B cell (primary cell): ENCODE data around the gene NUP62. TPM values are rescaled to one million over a fixed set of nuclear protein-coding genes. Genes with fewer than 3 reads are reported as not detected.

Source experiments
- ATAC-seq: fragments of 200-7000 bp; cut with Tn5 transposase; one replicate; pipeline ENCODE4 v1.10.0; 2021; ENCODE audit warnings: low read depth, mild to moderate bottlenecking, moderate number of reproducible peaks, moderate library complexity
- CTCF ChIA-PET: fragments of 350-600 bp; sonication (Branson Sonifier 250); formaldehyde crosslinking; loops from one replicate; lab custom pipeline; 2021; ENCODE audit warnings: antibody characterized with exemption, inconsistent platforms; lab: Charles Lee
- POLR2A ChIA-PET: fragments of 350-600 bp; sonication (Branson Sonifier 250); formaldehyde crosslinking; loops from one replicate; lab custom pipeline; 2021; ENCODE audit warnings: antibody characterized with exemption; lab: Charles Lee
- DNase-seq: peaks from one replicate; pipeline ENCODE4 v3.0.0; 2013
- H2AFZ ChIP-seq: 2 replicates; pipeline ENCODE4 v1.6.1; 2012; ENCODE audit warnings: mild to moderate bottlenecking, low read depth, low read length; ENCODE audit not compliant: insufficient read depth, poor library complexity, severe bottlenecking
- H3K27ac ChIP-seq, 2 donors: 1 replicate in 1 of 2; 2 replicates in 1 of 2; pipeline ENCODE4 v1.5.1; 2012 to 2013; ENCODE audit warnings: low read length in 2 of 2, mild to moderate bottlenecking in 2 of 2, moderate library complexity in 1 of 2
- H3K27me3 ChIP-seq, 4 experiments: fragments of 200-600 bp in 1 of 4; sonication (generic) in 1 of 4; replicated peaks in 1 of 4; 1 replicate in 2 of 4; 2 replicates in 2 of 4; pipeline versions ENCODE4 v1.6.1 to v1.7.0; 2013 to 2016; ENCODE audit warnings: low read length in 3 of 4, mild to moderate bottlenecking in 2 of 4, mixed read lengths in 1 of 4, moderate library complexity in 1 of 4; ENCODE audit not compliant: insufficient read depth in 4 of 4, control insufficient read depth in 3 of 4; ENCODE audit errors: control extremely low read depth in 1 of 4
- H3K36me3 ChIP-seq, 2 experiments: replicated peaks in 1 of 2; 1 replicate in 1 of 2; 2 replicates in 1 of 2; pipeline versions ENCODE4 v1.6.1 to v1.7.1; 2013; ENCODE audit warnings: low read length in 1 of 2; ENCODE audit not compliant: insufficient read depth in 2 of 2, control insufficient read depth in 1 of 2; ENCODE audit errors: control extremely low read depth in 1 of 2, extremely low read depth in 1 of 2
- H3K4me1 ChIP-seq, 2 donors: fragments of 200-600 bp in 1 of 2; sonication (generic) in 1 of 2; 1 replicate in 1 of 2; 2 replicates in 1 of 2; pipeline versions ENCODE4 v1.5.1 to v1.6.1; 2013 to 2017; ENCODE audit warnings: low read length in 2 of 2; ENCODE audit not compliant: control insufficient read depth in 2 of 2, insufficient read depth in 2 of 2
- H3K4me2 ChIP-seq: replicated peaks from 2 replicates; pipeline ENCODE3; 2012; ENCODE audit warnings: mild to moderate bottlenecking, low read depth, low read length; ENCODE audit not compliant: poor library complexity, severe bottlenecking
- H3K4me3 ChIP-seq, 5 experiments: fragments of 200-600 bp in 1 of 5; sonication (generic) in 1 of 5; 1 replicate in 3 of 5; 2 replicates in 2 of 5; pipeline versions ENCODE4 v1.5.1 to v1.7.0; 2011 to 2016; ENCODE audit warnings: low read length in 4 of 5, mild to moderate bottlenecking in 4 of 5, low read depth in 2 of 5, control low read depth in 1 of 5, moderate library complexity in 1 of 5; ENCODE audit not compliant: insufficient read depth in 1 of 5; ENCODE audit errors: control extremely low read depth in 1 of 5, extremely low read depth in 1 of 5
- H3K79me2 ChIP-seq: fragments of 200-600 bp; sonication (generic); one replicate; pipeline ENCODE4 v1.6.0; 2016; ENCODE audit warnings: low read length; ENCODE audit not compliant: control insufficient read depth, insufficient read depth
- H3K9ac ChIP-seq: fragments of 200-600 bp; sonication (generic); 2 replicates; pipeline ENCODE4 v1.6.1; 2017; ENCODE audit warnings: mild to moderate bottlenecking, low read length, moderate library complexity
- H3K9me3 ChIP-seq, 3 donors: one replicate each; pipeline versions ENCODE4 v1.6.1 to v1.7.1; 2013; ENCODE audit warnings: low read length in 2 of 3; ENCODE audit not compliant: control insufficient read depth in 2 of 3, insufficient read depth in 1 of 3; ENCODE audit errors: control extremely low read depth in 1 of 3
- H4K20me1 ChIP-seq: 2 replicates; pipeline ENCODE4 v1.6.0; 2012; ENCODE audit warnings: mild to moderate bottlenecking, low read length; ENCODE audit not compliant: insufficient read depth, control insufficient read depth, poor library complexity, severe bottlenecking
- H3K27ac Mint-ChIP-seq: one replicate; pipeline ENCODE4 v1.8.0; 2021; ENCODE audit warnings: mixed read lengths
- H3K27me3 Mint-ChIP-seq: one replicate; pipeline ENCODE4 v1.8.0; 2021; ENCODE audit warnings: mixed read lengths
- H3K4me1 Mint-ChIP-seq: one replicate; pipeline ENCODE4 v1.8.0; 2021; ENCODE audit warnings: mixed read lengths
- H3K4me3 Mint-ChIP-seq: one replicate; pipeline ENCODE4 v1.8.0; 2021; ENCODE audit warnings: mixed read lengths
- H3K9me3 Mint-ChIP-seq: one replicate; pipeline ENCODE4 v1.8.0; 2022; ENCODE audit warnings: mixed read lengths; ENCODE audit not compliant: insufficient read depth
- CTCF ChIP-seq: fragments of 200-600 bp; IDR thresholded peaks from one replicate; pipeline ENCODE4 v1.8.0; 2022; ENCODE audit warnings: antibody characterized with exemption, mild to moderate bottlenecking
- EZH2 ChIP-seq: IDR thresholded peaks from 2 replicates; pipeline ENCODE4 v1.6.1; 2012; ENCODE audit warnings: borderline replicate concordance, low read depth, mild to moderate bottlenecking, moderate library complexity, low read length; ENCODE audit not compliant: insufficient read depth, poor library complexity, severe bottlenecking
- WGBS: methylation state at CpG from one replicate; pipeline ENCODE4 v1.1.5; 2013; ENCODE audit warnings: missing lambda C conversion rate; ENCODE audit not compliant: insufficient coverage; 5-methylcytosine and 5-hydroxymethylcytosine counted together
- intact Hi-C: fragments of 100-400 bp; cut with micrococcal nuclease; formaldehyde crosslinking; loops from one replicate; pipeline ENCODE4 v1.10.0; 2022
- polyA plus RNA-seq: library from polyadenylated mRNA; depleted of rRNA; stranded (reverse); fragments of >200 nt; gene quantifications from 2 replicates; pipeline ENCODE4 v1.2.3, GENCODE V29; 2012
- total RNA-seq, 2 donors: library from RNA; stranded (reverse); fragments of 120-200 nt in 1 of 2; gene quantifications; 1 replicate in 1 of 2; 2 replicates in 1 of 2; pipeline versions ENCODE4 v1.2.3 to v1.2.4, GENCODE V29; 2013 to 2022

The NUP62 gene
- total and polyA plus RNA-seq, 2 donors (not counting 1 experiment from before 2014, with no cell fraction given): 25.2 to 75.7 TPM

GRCh38 chr19:49906879-49907564 lies 22.3 kb downstream of the NUP62 start:
- peaks cover 69% of the 10 kb centered on the region for H3K4me1 Mint-ChIP-seq
- ChIA-PET CTCF (interaction anchor here (0.7 to 1.7 kb wide), 4 partner anchors 9 to 102 kb away, joined by 5 to 11 read pairs (median 6); no protein-coding TSS in a partner anchor), POLR2A (interaction anchor here (0.6 to 1.4 kb wide), 5 partner anchors 9 to 23 kb away, joined by 3 to 10 read pairs (median 6); partner anchors contain the start of genes ATF5 and NUP62)
- H3K9me3 Mint-ChIP-seq: peaks cover 3% of the 10 kb centered on the region
- peak overlapping the region; percentile 58 for H3K4me2 ChIP-seq
- WGBS: 86% methylated on average over 15 of the region's 16 CpGs
- H3K27me3 Mint-ChIP-seq: no peaks in the 10 kb centered on the region
- intact Hi-C loops: no loop called here
- ATAC-seq (no peak), DNase-seq (no peak)
- H3K4me3 Mint-ChIP-seq: peak overlapping the region; percentile 69
- H4K20me1 ChIP-seq: peaks cover 39% of the 10 kb centered on the region
- TF ChIP-seq CTCF: no peak
- no peak for TF ChIP-seq EZH2
- peak overlapping the region; percentile 85 for H3K27ac Mint-ChIP-seq
- peaks cover 0 to 18% of the 10 kb centered on the region in 2 experiments for H3K36me3 ChIP-seq
- H3K27me3 ChIP-seq: no peaks in the 10 kb centered on the region
- H3K4me3 ChIP-seq: peak overlapping the region in 1 of 5 experiments; percentile 15
- peaks cover 0 to 16% (median 0%) of the 10 kb centered on the region in 3 donors for H3K9me3 ChIP-seq
- peak overlapping the region in 1 of 2 donors; percentile 64 for H3K27ac ChIP-seq
- H3K9ac ChIP-seq: no peak overlapping the region
- H3K4me1 ChIP-seq: peaks cover 47 to 63% of the 10 kb centered on the region in 2 donors
- H3K79me2 ChIP-seq: peaks cover 27% of the 10 kb centered on the region
- no peak overlapping the region for H2AFZ ChIP-seq

GRCh38 chr19:49904136-49904535 lies 25.2 kb downstream of the NUP62 start:
- H2AFZ ChIP-seq: no peak overlapping the region
- H3K4me2 ChIP-seq: peak overlapping the region; percentile 42
- WGBS: 0% methylated on average over 3 of the region's 6 CpGs

More at GRCh38 chr19:49904136-49904535, 25.2 kb downstream of the NUP62 start:
- Histone ChIP-seq H3K79me2 (peaks cover 24% of the 10 kb centered on the region), H3K9ac (no peak overlapping the region), H3K36me3 (peaks cover 0 to 13% of the 10 kb centered on the region in 2 experiments), H4K20me1 (peaks cover 30% of the 10 kb centered on the region), H3K27me3 (no peaks in the 10 kb centered on the region), H3K9me3 (peaks cover 0 to 16% (median 0%) of the 10 kb centered on the region in 3 donors), H3K4me3 (no peak overlapping the region), H3K4me1 (peaks cover 30 to 41% of the 10 kb centered on the region in 2 donors), H3K27ac (no peak overlapping the region)
- intact Hi-C loops: no loop called here
- POLR2A ChIA-PET: no interaction called here
- TF ChIP-seq CTCF (no peak), EZH2 (no peak)
- Mint-ChIP-seq H3K4me1 (peaks cover 46% of the 10 kb centered on the region), H3K4me3 (peak overlapping the region; percentile 32), H3K9me3 (peaks cover 3% of the 10 kb centered on the region), H3K27ac (no peak overlapping the region), H3K27me3 (no peaks in the 10 kb centered on the region)
- no peak for ATAC-seq
- no peak for DNase-seq
- CTCF ChIA-PET: interaction anchor here (1.4 kb wide), 1 partner anchor 13 kb away, joined by 6 read pairs; no protein-coding TSS in a partner anchor
